ENCODE results near the gene L3HYPDH.
A peak's percentile ranks its signal among the peaks of the same experiment; 100 is the strongest.

L3HYPDH gene

DNA sequence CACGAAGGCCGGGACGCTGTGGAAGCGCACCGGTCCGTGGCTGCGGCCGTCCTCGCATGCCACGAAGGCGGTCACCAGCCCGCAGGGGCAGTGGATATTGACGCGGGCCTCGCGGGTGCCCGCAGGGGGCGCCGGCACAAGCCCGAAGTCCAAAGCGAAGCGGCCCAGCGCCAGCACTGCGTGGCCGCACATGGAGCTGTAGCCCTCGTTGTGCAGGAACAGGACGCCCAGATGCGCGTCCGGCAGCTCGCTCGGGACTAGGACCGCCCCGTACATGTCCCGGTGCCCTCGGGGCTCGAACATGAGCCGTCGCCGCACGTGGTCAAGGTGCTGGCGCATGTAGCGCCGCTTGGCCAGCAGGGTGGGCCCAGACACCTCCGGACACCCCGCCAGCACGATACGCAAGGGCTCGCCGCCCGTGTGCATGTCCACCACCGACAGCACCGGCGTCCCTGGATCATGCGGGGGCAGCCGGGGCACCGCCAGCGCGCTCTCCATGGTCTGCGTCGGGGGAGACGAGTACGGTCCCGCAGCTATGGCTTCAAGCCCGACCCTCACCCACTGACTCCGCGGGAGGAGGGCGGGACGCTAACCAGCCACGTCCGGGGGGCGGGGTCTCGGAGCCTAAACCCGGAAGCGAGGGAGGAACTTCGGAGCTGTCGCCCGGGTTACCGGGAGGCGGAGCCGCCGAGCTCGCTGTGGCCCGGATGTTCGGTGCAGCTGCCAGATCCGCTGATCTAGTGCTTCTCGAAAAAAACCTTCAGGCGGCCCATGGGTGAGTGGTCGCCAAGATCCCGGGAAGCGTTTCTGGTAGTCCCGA lies at the start of gene L3HYPDH, which contains the start of gene JKAMP:
TSS of gene L3HYPDH (minus strand) at position 590 of the 820 bp plus-strand sequence. CDS start at position 498, 92 bp downstream.
TSS of gene JKAMP (plus strand) at position 699 of the 820 bp plus-strand sequence. CDS start at position 772, 73 bp downstream.
- peak; percentile 84 for DNase-seq

GRCh38 chr14:59532419-59532818 lies 48.2 kb upstream of the L3HYPDH start:
- no peak for DNase-seq

- no peak for DNase-seq
Observed at GRCh38 chr14:59530349-59530748, 46.1 kb upstream of the L3HYPDH start.

DNA sequence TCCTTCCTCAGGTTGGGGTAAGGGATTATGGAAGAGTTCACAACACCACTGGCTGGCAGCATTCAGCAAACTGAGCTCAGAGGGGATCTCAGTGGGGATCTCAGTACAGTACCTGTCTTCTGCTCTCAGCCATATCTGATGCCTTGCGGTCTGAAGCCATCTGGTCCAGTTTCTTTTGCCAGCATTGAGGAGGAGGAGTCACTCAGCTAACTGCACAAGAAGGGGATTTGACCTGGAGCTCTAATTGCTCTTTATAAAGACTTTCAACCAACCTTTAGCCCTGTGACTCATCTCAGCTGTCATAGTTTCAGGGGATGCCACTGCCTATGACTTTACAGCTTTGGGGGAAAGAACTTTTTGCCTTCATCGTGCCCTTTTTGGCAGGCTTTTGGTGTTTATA lies 45.0 kb upstream of the L3HYPDH start:
- DNase-seq = no peak

DNA sequence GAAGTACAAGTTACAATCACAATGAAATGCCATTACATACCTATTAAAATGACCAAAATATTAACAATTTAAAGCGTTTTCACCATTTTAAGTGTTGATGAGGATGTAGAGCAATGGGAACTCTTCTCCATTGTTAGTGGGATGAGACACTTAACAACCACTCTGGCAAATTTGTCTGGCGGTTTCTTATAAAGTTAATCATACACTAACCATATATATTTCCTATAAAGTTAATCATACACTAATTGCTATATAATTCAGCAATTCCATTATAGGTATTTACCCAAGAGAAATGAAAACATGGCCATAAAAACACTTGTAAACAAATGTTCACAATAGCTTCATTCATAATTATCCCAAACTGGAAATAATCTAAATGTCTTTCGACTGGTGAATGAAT lies 36.0 kb upstream of the L3HYPDH start:
- DNase-seq = no peak

DNA sequence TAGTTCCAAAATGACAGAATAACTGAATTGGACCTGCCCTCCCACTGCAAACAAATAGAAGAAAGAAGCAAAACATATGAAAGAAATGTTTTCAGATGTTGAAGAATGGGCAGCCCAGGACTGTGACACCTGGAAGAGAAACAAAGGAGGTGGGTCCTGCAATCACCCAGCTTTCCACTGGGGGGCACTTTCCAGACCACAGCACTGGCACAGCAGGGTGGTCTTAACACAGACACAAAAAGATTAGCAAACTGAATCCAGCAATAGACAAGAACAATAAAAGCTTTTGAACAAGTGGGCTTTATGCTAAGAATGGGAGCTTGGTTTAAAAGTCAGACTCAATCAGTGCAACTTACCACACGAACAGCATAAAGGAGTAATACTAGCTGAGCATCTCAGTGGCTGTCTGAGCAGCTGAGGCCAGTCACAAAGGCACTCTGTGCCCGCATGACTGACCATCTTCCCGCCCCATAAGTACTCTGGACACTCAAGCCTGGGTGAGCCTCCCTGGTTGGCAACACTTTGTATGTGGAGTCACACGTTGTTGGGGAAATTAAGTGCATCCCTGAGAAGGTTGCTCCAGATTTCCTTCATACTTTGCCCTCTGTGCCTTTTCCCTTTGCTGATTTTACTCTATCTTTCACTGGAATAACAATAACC lies 27.8 kb upstream of the L3HYPDH start:
- DNase-seq = peak; percentile 19

GRCh38 chr14:59510966-59511365 lies 26.8 kb upstream of the L3HYPDH start:
- DNase-seq = no peak

DNA sequence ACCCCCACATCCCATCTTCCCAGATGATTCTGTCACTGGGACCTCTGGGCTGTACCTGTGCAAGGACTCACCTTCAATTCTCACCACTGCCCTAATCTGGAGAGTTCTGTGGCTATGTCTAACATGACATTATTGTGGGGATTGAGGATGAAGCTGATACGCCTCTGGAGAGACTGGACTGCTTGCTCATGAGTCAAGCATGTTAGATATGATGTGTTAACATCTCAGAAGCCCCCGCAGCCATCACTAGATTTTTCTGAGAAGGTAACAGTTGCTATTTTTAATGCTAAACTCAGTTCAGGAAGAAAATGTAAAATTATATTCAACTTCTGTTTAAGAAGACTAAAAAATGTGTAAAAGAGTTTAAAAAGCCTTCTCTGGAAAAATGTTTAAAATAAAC lies 25.8 kb upstream of the L3HYPDH start:
- no peak for DNase-seq

DNA sequence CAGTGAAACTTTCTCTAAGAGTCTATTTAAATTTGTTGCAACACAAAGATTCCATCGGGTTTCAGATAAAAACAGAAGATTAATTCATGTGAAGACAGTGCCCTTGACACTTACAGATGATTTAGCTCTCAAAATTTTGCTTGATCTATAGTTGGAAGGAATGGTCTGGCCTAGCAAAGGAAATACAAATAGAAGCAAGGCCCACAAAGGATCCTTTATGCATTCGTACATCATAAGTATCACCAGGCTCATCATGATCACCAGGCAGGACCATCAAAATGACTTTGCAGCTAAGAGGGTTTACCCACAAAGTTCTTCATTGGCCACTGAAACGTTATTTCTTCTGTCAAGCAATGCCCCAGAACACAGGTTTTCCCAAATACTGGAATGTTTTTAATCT lies 24.9 kb upstream of the L3HYPDH start:
- no peak for DNase-seq

- no peak for DNase-seq
Observed at GRCh38 chr14:59507752-59508103, 23.5 kb upstream of the L3HYPDH start.

DNA sequence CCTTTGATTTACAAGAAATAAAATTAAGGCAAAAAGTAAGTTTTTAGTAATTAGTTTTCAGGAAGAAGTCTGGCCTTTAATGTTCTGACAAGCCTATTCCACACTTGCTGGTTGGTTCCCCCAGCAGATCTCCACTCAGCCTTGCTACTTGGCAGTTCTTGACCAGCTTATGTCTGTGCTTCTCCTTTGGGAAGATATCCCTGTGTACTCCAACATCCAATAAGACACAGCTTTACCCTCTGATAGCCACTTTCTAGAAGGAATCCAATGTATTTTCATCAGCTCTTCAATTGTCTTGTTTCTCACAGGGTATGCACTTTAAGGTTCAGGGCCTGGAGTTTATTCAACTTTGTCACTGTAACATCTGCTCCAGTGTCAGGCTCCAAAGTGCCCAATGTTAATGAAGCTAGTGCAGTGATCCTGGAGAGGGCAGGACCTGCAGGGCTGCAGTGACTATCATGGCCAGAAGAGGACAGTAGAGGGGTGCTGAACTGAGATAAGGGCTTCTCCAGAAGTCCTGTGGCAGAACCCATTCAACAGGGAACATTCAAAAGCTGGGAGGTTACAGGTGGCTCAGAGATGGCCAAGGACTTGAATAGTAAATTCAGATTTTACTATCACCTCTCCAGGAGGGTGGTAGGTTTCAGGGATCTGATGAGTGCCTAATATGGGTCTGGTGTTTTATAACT lies 23.0 kb upstream of the L3HYPDH start:
- peak; percentile 67 for DNase-seq

- DNase-seq = no peak
Observed at GRCh38 chr14:59503256-59503655, 19.0 kb upstream of the L3HYPDH start.

DNA sequence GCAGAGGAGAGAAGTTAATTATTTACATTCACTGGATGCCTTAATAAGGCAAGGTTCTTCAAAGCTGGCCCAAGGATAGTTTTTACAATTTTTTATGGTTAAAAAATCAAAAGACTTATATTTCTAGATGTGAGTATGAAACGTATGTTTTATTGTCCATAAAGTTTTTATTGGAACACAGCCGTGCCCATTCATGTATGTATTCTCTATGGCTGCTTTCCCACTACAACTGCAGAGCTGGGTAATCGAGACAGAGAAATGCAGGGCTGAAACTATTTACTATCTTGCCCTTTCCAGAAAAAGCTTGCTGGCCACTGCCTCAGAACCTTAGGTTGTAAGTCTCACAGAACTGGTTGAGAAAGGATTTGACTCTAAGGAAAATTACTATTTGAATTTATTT lies 16.5 kb upstream of the L3HYPDH start:
- DNase-seq = no peak

GRCh38 chr14:59492384-59492783 lies 8.2 kb upstream of the L3HYPDH start:
- DNase-seq = no peak

GRCh38 chr14:59490756-59491155 lies 6.5 kb upstream of the L3HYPDH start:
- DNase-seq = no peak

- DNase-seq = peak; percentile 52
Observed at GRCh38 chr14:59484639-59485175, 499 bp upstream of the L3HYPDH start.

DNA sequence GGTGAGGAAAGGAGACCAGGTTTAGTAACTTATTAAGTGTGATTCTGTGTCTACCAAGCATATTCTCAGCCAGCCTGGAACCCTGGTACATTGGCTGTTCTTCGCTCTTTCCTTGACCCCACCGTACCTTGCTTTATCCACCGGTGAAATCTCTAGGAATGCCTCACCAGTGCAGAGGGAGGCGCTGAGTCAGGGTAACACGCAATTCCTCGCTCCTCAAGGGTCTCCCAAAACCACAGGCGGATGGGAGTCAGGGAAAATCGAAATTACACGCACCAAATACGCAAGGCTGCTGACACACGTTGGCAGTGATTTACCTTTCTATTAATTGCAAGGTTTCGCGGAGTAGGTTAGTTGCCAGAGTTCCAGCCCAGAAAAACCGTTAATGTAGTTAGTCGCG lies 845 bp downstream of the L3HYPDH start:
- peak; percentile 83 for DNase-seq

DNA sequence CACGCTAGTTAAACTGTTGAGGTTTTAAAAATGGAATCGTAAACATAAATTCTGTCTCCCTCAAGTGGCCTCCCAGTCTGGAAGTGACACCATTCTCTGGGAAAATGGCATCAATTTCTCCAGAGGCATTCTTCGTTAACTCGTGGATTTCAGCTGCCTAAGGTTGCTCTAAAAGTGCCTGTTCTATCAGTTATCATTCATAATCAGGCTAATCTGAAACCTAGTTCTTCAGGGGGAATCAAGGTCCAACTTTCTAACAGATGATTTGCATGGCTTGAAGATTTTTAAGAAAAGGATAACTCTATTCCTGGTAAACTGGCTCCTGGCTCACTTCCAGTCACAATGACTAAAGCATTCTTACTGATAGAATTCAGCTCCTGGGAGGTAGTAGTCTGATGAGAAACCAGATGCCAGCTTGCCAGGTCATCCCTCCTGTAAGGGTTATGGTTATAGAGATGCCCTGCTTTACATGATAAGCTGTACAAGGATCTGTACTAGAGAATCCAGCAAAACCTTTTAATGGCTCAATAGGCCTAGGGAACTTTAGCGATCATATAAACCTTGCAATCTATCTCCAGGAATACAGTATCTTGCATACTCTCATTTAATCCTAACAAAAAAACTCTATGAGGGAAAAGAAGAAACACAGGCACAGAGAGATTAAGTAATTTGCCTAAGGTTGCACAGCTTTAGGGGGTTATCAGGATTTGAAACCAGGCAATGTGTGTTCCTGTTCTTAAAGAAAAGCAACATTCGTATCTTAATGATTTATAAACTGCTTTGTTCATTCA lies 1.5 kb downstream of the L3HYPDH start:
- DNase-seq = peak; percentile 96

- DNase-seq = peak; percentile 83
Observed at GRCh38 chr14:59481871-59482540, 2.2 kb downstream of the L3HYPDH start.

DNA sequence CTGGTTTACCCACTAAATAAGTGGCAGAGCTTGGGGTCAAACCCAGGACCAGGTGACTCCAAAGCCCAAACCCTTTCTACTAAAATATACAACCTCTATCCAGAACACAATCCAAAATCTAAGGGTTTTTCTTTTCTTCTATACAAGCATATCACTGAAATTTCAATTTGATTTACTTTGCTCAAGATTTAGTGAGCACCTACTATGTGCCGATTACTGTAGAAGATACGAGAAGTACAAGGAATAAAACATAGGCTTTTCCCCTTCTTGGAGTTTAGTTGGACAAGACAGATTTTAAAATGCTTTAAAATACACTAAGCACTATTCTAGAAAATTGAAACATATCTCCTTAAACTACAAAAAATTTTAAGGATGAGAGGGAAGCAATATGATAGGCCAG lies 2.8 kb downstream of the L3HYPDH start:
- DNase-seq = no peak

- no peak for DNase-seq
Observed at GRCh38 chr14:59480166-59480565, 4.0 kb downstream of the L3HYPDH start.

- no peak for DNase-seq
Observed at GRCh38 chr14:59478540-59478939, 5.7 kb downstream of the L3HYPDH start.
